Mucosa of stomach (tissue), 1 donor: ENCODE data around the gene CCNG1.
"Not testable (repeated sequence)": the region's sequence is repeated elsewhere in the genome, so short reads cannot be mapped to it uniquely, and the experiment has no call there.

Experiments
- H3K27me3 ChIP-seq: one replicate; pipeline ENCODE4 v1.7.0; 2013; ENCODE audit warnings: mild to moderate bottlenecking, low read length; ENCODE audit not compliant: control insufficient read depth, insufficient read depth
- H3K36me3 ChIP-seq: one replicate; pipeline ENCODE4 v1.7.0; 2013; ENCODE audit warnings: low read length; ENCODE audit not compliant: control insufficient read depth, insufficient read depth
- H3K4me1 ChIP-seq: one replicate; pipeline ENCODE4 v1.7.0; 2013; ENCODE audit warnings: mild to moderate bottlenecking, low read length; ENCODE audit not compliant: control insufficient read depth, insufficient read depth
- H3K4me3 ChIP-seq: one replicate; pipeline ENCODE4 v1.7.0; 2013; ENCODE audit warnings: low read length
- H3K9ac ChIP-seq: one replicate; pipeline ENCODE4 v1.7.0; 2013; ENCODE audit warnings: mild to moderate bottlenecking, low read length, moderate library complexity
- H3K9me3 ChIP-seq: one replicate; pipeline ENCODE4 v1.7.0; 2013; ENCODE audit warnings: mild to moderate bottlenecking, low read length, moderate library complexity; ENCODE audit not compliant: control insufficient read depth
- donor health status: Pancreatic carcinoma.

Gene CCNG1

GRCh38 chr5:163410505-163410904 lies 26.9 kb upstream of the CCNG1 start:
- H3K9ac ChIP-seq: no peak overlapping the region
- no peaks in the 10 kb centered on the region for H3K36me3 ChIP-seq
- H3K4me1 ChIP-seq: peaks cover 20% of the 10 kb centered on the region
- no peaks in the 10 kb centered on the region for H3K27me3 ChIP-seq
- H3K4me3 ChIP-seq: no peak overlapping the region
- no peaks in the 10 kb centered on the region for H3K9me3 ChIP-seq

GRCh38 chr5:163415673-163416072 lies 21.7 kb upstream of the CCNG1 start:
- not testable (repeated sequence) for H3K9me3 ChIP-seq, H3K9ac ChIP-seq, H3K4me1 ChIP-seq, H3K27me3 ChIP-seq, H3K4me3 ChIP-seq, H3K36me3 ChIP-seq

GRCh38 chr5:163424836-163425235 lies 12.6 kb upstream of the CCNG1 start:
- H3K36me3 ChIP-seq: no peaks in the 10 kb centered on the region
- H3K27me3 ChIP-seq: no peaks in the 10 kb centered on the region
- no peaks in the 10 kb centered on the region for H3K9me3 ChIP-seq
- no peak overlapping the region for H3K4me3 ChIP-seq
- no peak overlapping the region for H3K9ac ChIP-seq
- no peaks in the 10 kb centered on the region for H3K4me1 ChIP-seq

- not testable (repeated sequence) for H3K9ac ChIP-seq, H3K27me3 ChIP-seq, H3K4me3 ChIP-seq, H3K9me3 ChIP-seq, H3K4me1 ChIP-seq, H3K36me3 ChIP-seq
Observed at GRCh38 chr5:163426128-163426527, 11.3 kb upstream of the CCNG1 start.

GRCh38 chr5:163432544-163432943 lies 4.9 kb upstream of the CCNG1 start:
- Histone ChIP-seq H3K4me3 (no peak overlapping the region), H3K9me3 (no peaks in the 10 kb centered on the region), H3K36me3 (no peaks in the 10 kb centered on the region), H3K4me1 (peaks cover 27% of the 10 kb centered on the region), H3K27me3 (no peaks in the 10 kb centered on the region), H3K9ac (no peak overlapping the region)

GRCh38 chr5:163433271-163433670 lies 4.1 kb upstream of the CCNG1 start:
- H3K9me3 ChIP-seq: no peaks in the 10 kb centered on the region
- no peaks in the 10 kb centered on the region for H3K36me3 ChIP-seq
- H3K9ac ChIP-seq: no peak overlapping the region
- no peaks in the 10 kb centered on the region for H3K27me3 ChIP-seq
- no peak overlapping the region for H3K4me3 ChIP-seq
- peaks cover 27% of the 10 kb centered on the region for H3K4me1 ChIP-seq

GRCh38 chr5:163434401-163434866 lies 3.0 kb upstream of the CCNG1 start:
- Histone ChIP-seq H3K9ac (no peak overlapping the region), H3K36me3 (no peaks in the 10 kb centered on the region), H3K4me1 (peaks cover 33% of the 10 kb centered on the region), H3K27me3 (no peaks in the 10 kb centered on the region), H3K9me3 (no peaks in the 10 kb centered on the region), H3K4me3 (no peak overlapping the region)

GRCh38 chr5:163436515-163436914 lies 880 bp upstream of the CCNG1 start:
- H3K9me3 ChIP-seq: no peaks in the 10 kb centered on the region
- no peaks in the 10 kb centered on the region for H3K27me3 ChIP-seq
- peaks cover 4% of the 10 kb centered on the region for H3K36me3 ChIP-seq
- no peak overlapping the region for H3K4me3 ChIP-seq
- no peak overlapping the region for H3K9ac ChIP-seq
- H3K4me1 ChIP-seq: peaks cover 38% of the 10 kb centered on the region

GRCh38 chr5:163437011-163437308 lies 435 bp upstream of the CCNG1 start:
- Histone ChIP-seq H3K4me1 (peaks cover 38% of the 10 kb centered on the region), H3K9me3 (no peaks in the 10 kb centered on the region), H3K27me3 (no peaks in the 10 kb centered on the region), H3K36me3 (peaks cover 4% of the 10 kb centered on the region), H3K9ac (peak overlapping the region; percentile 99), H3K4me3 (peak overlapping the region; percentile 87)

- Histone ChIP-seq H3K36me3 (peaks cover 4% of the 10 kb centered on the region), H3K27me3 (no peaks in the 10 kb centered on the region), H3K4me3 (peak overlapping the region; percentile 87), H3K4me1 (peaks cover 22% of the 10 kb centered on the region), H3K9ac (no peak overlapping the region), H3K9me3 (no peaks in the 10 kb centered on the region)
Observed at GRCh38 chr5:163439092-163439425, 1.7 kb downstream of the CCNG1 start.

GRCh38 chr5:163440954-163441353 lies 3.6 kb downstream of the CCNG1 start:
- Histone ChIP-seq H3K36me3 (peaks cover 4% of the 10 kb centered on the region), H3K27me3 (no peaks in the 10 kb centered on the region), H3K4me3 (no peak overlapping the region)

GRCh38 chr5:163444526-163444925 lies 7.1 kb downstream of the CCNG1 start:
- H3K9me3 ChIP-seq: no peaks in the 10 kb centered on the region
- H3K36me3 ChIP-seq: peaks cover 4% of the 10 kb centered on the region

More at GRCh38 chr5:163440954-163441353, 3.6 kb downstream of the CCNG1 start:
- no peak overlapping the region for H3K9ac ChIP-seq
- H3K9me3 ChIP-seq: no peaks in the 10 kb centered on the region
- peaks cover 15% of the 10 kb centered on the region for H3K4me1 ChIP-seq

GRCh38 chr5:163445345-163445744 lies 8.0 kb downstream of the CCNG1 start:
- Histone ChIP-seq H3K4me1 (peaks cover 5% of the 10 kb centered on the region), H3K9me3 (no peaks in the 10 kb centered on the region), H3K27me3 (no peaks in the 10 kb centered on the region), H3K36me3 (peaks cover 4% of the 10 kb centered on the region), H3K4me3 (no peak overlapping the region), H3K9ac (no peak overlapping the region)

More at GRCh38 chr5:163444526-163444925, 7.1 kb downstream of the CCNG1 start:
- Histone ChIP-seq H3K4me1 (peaks cover 5% of the 10 kb centered on the region), H3K27me3 (no peaks in the 10 kb centered on the region), H3K9ac (no peak overlapping the region), H3K4me3 (no peak overlapping the region)
